Activated naive CD4-positive, alpha-beta T cell treated with anti-CD3 and anti-CD28 coated beads, Interleukin-2, amount 50 U/mL, for 16 hours (primary cell): Measurements from ENCODE around the gene MYO1B.

Experiments
- DNase-seq: peaks from one replicate; pipeline ENCODE4 v3.0.0-alpha.2; 2020

Gene MYO1B

DNA sequence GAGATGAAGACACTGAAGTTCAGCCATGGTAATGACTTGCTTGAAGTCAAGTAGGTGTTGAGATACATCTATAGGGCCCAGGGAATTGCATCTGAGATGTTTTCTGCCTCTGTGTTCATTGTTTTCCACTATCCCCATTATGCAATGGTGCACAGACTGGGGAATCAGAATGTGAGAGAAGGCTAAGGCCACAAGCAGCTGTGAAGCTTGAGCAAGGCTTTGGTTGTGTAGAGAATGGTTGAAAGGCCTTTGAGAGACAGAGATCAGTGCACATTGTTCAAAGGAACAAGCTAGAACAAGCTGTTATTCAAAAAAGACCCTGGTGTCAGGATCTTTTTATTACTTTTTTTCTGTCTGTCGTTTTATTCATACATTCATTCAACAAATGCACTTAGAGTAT, 82.3 kb downstream of the MYO1B start:
- no peak for DNase-seq

DNA sequence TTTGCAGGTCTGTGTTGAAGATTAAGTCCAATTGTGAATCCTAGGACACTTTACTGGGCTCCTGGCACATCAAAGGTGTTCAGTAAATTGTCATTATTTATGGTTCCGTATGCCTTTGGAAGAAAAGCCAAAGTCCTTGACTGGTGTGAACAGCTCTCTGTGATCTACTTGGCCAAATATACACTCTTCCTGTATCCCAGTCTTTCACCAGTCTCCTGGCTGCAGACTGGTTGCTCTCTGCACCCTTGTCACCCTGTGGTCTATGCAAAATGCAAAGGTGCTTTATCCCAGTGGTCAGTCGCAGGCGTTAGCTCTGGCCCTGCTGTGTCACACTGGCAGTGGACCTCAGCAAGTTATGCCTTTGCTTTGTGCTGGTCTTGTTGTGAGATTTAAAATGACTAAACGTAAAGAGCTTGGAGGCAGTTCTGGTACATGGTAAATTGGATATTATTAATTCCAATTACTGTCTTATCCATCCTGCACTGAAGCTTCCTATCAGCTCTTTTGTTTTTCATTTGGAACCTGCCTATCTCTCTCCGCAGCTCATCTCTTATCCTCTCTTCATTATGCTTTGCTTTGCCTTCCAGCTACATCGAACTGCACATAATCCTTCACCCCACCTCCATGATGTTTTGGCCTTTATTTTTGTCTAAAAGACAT, 83.1 kb downstream of the MYO1B start:
- no peak for DNase-seq

DNA sequence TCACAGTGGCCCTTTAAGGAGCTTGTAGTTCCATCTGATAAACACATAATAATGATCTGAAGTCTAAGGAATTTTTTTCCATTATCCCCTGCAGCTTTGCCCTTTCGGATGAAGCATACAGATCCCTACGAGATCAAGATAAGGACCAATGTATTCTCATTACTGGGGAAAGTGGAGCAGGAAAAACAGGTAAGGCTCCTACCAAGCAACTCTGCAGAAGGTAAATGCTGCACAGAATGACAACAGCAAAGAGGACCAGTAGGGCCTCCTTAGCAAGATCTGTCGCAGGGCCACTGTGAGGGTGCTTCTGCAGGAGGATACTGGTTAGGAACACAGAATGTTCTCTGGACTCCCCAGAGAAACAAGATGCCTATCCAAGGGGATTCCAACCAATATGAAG, 84.6 kb downstream of the MYO1B start:
- no peak for DNase-seq

DNA sequence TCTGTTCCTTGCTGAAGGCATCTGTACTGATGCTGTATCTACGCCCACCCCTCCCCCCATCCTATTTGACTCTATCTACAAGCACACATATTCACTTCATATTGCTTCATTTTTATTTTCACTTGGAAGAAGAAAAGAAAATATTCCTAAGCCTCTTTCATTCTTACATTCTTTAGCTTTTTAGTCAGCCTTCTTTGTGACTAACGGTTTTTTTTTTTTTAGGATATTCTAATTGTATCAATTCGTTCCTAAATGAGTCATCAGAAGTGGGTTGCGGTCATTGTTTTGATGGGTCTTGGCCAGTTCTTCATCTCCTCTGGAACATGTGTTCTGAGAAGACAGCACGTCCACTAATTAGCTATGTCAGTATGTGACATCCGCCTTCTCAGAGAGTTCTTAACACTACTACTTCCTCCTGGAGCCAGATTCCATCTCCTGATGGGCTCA, 88.7 kb downstream of the MYO1B start:
- DNase-seq = no peak

DNA sequence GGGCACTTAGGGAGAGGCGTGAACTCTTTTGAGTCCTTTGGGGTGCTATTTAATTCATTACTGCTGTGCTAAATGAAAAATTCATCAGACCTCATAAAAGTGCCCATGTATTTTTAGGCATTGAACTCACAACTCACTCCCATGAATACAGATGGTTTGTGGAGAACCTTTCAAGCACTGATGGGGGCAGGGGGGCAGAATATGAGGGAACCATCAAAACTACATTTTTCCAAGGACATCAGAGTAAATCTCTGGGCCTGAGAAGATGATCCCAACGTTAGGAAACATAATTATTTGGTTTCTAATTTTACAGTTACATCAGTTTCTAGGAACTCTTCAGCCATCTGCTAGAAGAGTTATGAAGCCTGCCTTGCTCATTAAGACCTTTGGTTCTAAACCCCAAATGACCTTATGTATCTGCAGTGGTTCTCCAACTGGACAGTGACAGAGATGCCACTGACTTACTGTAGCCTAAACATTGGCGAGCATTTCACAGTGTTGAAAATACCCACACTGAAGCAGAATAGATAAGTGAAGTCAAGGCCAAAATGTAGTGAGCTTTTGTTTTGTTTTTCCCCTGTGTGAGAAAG, 90.8 kb downstream of the MYO1B start:
- DNase-seq = no peak

DNA sequence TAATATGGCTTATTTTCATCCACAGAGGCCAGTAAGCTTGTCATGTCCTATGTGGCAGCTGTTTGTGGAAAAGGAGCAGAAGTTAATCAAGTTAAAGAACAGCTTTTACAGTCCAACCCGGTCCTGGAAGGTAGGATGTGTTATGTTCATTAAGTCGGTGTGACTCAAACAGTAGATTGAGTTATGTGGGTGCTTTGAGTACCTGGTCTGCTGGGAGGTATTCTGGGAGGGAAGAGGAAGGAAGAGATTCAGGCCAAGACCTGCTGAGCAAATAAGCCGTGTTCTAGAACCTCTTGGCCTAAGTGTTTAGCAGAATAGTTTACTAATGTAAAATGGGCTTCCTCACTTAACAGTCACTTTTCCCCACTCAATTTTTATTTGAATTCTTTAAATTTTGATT, 96.2 kb downstream of the MYO1B start:
- DNase-seq = no peak

DNA sequence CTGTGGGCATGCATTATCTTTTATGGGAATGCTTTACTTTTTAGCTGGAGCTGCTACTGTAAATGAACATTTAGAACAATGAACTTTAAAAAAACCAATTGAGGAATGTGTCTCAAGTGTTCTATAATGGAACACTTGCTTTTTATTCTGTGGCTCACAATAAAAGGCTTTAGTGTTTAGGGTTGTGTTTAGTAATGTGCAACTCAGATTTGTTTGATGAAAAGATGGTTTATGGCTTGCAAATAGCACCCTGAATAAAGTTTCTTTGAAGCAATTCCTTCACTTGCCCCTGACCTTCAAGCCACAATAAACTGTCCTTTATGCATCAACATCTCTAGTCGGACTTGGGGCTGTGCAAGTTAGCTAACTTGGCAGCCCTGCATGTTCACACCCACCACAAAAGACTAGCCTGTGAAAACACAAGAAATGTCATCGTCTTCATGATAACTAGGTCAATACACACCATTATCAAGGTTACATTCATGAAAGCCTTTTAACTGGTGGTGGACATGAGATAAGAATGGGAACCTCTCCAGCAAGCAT, 98.7 kb downstream of the MYO1B start:
- no peak for DNase-seq

DNA sequence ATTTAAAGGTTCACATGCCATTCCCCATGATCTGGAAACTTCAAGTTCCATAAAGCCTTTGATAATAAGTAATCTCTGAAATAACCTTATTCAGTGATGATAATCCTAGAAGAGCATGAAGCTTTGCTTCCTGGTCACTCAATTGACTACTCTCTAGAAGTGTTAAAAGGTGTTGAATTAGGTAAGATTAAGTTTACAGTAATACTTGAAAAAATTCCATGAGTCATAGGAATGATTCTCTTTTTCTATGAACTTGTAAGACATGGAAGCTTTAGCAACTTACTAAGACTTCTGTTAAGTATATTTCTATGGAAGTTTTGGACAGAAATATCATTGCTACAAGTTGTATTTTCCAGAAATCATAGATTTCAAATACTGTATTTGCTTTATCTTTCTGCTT, 100.6 kb downstream of the MYO1B start:
- DNase-seq = no peak

DNA sequence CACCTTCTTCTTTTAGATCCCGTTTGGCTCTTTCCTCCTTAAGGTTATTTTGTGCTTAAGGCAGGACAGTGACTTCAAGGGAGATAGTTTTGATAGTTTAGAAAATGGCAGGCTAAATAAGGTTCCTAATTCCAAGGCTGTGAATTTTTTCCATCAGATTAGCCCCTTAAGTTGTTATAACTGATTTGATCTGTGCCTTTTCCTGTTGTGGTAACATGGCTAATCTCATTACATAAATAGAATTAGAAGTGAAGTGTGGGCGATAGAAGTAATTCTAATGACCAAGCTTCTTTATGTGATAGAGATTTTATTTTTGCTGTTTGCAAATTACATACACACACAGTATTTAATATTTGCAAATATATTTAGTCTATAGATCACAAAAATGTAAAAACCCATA, 102.0 kb downstream of the MYO1B start:
- no peak for DNase-seq

DNA sequence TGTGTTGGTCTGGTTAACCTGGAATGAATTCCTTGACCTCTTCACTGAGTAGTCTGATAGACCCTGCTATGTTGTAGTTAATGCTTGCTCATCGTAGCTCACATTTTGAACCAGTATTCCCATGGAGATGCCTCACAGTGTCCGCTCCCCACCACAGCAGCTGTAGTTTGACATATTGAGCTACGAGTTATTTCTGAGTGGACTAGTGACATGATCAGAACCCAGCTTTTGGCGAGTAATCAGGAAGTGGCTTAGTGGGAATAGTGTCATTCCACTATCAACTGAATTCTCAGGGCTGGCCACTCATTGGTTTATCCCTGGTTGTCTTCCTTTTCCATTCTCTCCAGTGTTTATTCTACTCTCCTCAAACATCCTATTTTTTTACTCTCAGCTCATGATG, 102.7 kb downstream of the MYO1B start:
- DNase-seq = no peak

DNA sequence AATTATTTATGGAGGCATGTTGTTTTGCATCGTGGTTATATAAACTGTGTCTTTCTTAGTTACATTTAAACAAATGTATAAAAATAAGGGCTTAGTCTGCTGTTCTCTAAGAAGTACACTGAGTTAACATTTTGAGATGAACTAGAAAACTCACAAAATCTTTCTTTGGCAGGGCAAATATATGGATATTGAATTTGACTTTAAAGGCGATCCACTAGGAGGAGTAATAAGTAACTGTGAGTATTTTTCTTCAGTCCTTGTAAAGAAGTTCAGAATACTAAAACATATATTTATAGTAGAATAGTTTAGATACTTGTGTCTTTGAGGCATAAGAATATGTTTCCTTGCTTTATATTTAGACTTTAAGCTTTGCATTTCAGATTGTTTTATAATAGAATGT, 104.8 kb downstream of the MYO1B start:
- DNase-seq = no peak

DNA sequence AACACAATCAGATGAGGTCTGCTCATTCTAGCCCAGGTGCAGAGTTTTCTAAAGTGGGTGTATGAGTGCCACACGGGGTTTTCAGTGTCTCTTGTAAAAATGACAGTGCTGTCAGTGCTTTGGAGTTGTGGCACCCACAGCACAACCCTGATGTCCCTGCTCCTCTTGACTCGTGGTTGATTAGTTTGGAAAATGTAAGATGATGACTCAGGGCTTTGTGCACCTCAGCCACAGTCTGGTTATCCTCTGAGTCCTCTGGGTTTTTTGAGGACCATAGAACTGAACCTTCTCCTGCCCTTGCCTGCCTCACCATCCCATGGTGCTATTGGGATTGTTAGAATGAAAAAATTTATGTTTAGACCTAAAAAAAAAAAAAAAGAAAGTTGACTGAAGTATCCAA, 105.6 kb downstream of the MYO1B start:
- DNase-seq = no peak

DNA sequence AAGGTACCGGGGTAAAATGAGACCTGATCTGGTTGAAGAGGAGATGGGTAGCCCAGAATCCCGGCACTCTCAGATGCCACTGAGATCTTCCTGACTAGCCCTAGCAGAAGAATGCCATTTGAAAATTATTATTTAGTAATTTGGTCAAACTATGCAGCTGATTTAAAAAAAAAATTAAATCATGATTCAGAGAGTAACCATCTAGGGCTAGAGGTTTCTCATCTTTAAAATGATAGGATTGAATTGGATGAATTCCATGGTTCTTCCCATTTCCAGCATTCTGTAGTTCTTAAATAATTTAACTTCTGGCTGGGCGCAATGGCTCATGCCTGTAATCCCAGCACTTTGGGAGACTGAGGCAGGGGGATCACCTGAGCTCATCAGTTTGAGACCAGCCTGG, 106.1 kb downstream of the MYO1B start:
- DNase-seq = no peak

DNA sequence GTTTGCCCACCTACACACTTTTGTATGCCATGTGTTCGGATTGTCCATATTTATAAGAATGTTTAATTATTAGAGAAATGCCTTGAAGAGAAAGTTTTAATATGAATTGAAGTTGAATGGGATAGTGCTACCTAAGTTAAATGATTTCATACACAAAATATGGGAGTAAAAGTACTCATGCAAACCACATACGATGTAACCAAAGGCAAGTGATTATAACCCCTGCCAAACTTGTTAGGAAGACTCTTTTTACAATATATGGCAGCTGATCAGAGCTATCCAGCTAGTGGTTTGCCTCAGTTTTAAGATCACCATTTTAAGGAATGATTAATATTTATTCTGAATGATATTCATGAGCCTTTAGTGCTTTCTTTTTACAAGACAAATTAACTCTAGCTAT, 106.7 kb downstream of the MYO1B start:
- DNase-seq = no peak

DNA sequence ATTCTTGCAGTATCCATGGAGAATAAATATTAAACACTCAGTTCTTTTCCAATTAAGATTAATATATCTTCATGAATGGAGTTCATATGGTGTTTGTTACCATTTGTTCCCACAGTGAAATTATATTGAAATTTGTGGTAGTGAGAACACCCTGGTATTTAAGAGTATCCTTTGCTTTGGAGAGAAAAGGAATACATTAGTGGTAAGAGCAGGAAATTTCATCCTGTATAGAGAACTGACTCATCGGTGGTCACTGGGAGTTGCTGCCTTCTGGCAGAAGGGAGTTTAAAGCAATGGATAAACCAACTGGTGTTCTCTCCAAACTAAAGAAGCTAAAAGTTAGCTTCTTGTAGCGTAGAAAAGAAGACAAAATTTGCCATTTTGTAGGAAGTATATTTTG, 107.3 kb downstream of the MYO1B start:
- DNase-seq = no peak

DNA sequence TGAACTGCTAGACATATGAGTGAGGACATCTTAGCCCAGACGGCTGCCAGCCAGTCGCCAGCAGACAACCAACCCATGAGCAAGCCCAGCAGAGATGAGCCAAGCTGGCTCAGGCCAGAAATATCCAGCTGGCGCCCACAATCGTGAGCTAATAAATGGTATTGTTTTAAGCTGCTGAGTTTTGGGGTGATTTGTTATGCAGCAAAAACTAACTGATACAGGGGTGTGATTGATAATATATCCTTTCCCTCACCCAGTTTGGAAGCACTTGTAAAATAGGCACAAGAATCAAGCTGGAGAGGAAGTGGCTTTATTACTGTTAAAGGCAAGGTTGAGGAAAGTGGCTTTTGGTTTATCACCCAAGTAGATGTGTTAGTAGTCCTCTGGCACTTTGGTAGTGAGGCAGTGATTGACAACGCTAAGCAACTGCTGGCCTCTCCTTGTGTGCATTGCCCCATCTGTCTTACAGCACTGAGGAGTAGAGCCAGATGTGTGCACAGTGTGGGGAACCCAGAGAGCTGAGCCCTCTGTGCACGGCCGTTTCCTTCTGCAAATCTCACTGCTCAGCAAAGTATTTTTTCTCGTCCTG, 110.1 kb downstream of the MYO1B start:
- DNase-seq = no peak

DNA sequence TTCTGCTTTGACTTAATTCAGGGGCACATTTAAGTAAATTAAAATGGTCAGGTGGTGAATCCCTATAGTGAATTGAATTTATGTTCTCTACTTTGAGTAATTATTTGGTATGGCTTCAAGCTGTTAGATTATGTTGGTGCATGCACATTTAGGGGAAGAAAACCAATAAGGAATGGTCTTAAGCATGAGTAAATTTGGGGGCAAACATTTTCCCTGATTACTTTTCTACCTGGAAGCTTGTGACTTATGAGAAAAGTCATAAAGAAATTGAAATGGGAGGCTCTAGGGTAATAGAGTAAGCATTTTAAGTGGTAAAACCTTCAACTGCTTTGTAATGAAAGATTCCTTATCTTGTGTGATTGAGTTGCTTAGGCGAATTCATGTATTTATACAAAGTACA, 112.5 kb downstream of the MYO1B start:
- no peak for DNase-seq

DNA sequence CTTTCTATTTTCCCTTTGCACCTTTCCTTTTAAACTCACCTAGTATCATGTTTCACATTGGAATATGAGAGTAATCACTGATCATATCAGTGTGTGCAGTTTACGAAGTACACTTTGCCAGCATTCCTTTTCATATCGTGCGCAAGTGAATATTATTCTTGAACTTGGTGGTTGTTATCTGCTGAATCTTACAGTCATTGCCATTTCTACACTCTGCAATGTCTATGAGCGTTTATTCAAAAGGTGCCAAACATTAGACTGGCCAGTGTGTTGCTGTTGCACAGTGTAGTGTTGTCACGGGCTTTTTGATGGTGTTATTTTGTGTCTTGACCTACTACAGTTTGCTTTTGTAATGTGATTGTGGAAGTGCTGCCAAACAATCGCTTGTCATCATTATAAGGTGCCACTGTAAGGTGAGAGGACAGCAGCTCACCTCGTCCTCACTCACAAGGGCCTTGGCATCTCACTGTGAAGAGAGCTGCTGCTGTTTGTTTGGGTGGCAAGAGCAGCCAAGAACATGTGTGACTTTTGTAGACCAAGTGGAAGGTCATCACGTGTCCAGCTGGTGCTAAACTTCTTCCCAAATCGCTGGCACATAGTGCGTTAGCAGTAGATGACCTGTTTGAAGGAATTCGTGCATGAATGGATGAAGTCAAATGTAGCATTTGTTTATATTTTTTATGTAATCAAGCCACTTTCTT, 113.3 kb downstream of the MYO1B start:
- no peak for DNase-seq

DNA sequence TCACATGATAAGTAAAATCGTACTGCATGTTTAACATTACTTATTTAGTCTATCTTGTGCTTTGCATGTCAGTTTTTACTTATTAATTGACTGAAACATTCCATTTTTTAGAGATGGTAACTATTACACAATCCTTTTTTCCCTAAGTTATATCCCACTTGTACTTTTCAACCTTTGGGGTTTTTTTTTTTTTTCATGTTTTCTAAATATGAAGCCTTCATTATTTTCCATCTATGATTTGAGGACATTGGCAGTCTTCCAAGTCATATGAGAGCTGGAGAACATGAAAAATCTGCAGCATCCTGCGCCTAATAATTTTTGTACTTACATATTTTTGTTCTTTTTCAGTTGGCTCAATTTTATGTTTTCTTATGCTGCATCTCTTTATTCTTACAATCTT, 113.9 kb downstream of the MYO1B start:
- no peak for DNase-seq

DNA sequence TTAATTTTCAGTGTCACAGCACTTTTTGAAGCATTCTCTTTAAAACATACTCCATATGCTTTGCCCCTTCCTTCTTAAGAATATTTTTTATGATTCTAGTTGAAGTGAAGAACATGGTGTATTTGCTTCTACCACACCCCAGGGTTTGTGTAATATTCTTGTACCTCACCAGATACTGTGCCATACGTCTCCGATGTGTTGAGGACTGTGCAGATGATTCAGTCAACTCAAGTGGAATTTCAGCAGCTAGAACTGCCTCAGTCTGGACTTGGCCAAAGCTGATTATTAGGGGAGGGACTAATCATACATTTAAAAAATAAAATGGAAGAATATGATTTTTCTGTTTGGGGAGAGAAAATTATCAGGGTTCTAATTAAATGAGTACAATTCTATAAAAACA, 115.7 kb downstream of the MYO1B start:
- no peak for DNase-seq

DNA sequence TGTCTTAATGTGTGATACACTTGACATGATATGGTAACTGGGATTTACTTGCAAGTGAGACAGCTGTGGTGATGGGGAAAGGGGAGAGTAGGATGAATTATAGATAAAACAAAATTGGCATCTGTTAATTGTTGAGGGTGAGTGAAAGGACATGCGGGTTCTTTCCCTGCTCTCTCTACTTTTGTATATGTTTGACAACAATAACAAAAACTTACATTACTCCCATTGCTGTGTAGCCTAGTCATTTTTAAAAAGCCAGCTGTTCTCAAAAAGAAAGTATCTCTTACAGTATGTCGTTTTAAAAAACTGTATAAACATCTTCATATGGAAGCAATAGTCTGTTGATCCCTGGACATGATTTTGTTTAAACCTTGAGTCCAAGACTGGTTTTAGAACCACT, 117.6 kb downstream of the MYO1B start:
- no peak for DNase-seq

DNA sequence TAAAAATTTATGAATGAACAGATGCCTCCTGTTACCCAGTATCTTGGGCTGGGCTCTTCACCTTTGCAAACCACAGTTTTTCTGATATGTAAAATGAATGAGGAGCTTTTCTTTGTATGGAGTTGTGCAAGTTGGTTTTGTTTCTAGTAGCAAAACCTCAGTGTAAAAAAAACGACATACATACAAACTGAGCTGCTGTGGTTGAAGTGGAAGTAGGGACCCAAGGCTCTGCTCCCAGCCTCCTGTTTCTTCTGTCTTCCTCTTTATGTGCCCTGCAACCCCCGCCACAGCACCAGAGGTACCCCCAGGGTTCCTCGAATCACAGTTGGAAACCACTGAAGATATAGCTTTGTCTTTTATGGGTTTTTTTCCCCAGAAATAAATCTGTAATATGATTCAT, 118.1 kb downstream of the MYO1B start:
- DNase-seq = no peak

DNA sequence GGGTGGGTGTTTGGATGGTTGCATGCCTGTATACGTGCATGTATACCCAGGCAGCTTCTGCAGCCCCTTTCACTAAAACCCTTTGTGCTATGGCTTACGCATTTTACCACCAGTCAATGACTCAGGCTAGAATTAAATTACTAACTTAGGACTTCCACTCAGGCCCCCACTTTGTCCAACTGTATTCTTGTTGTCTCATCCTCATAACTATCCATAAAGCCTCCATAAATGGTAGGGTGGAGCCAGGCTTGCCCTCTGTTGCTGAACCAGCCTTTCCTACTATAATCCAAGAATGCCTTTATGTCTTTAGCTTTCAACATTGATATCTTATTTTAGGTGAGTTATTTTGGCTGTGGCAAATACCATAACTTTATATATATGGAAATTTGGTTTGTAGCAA, 119.9 kb downstream of the MYO1B start:
- DNase-seq = no peak

DNA sequence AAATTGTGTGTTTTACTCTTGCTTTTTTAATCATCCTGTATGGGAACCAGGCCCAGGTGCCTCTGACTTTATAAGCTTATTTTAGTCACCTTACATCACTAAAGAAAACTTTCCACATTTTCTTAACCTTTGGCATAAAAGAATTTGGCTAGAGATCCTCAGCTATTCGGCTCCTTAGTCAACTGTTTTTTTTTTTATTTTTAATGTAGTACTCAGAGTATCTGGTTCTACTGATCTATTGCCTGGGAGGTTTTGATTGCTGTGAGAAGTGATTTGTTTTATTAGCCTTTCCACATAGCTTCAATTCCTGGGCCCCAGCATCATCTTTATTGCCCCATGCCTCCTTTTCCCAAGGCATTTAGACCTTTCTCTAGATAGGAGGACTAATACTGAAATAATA, 121.0 kb downstream of the MYO1B start:
- DNase-seq = no peak
